ENCODE data around the gene ERLIN1.

ERLIN1 gene

GRCh38 chr10:100109670-100110069 is 76.2 kb downstream of the ERLIN1 start:
- Histone ChIP-seq H3F3A (ENCODE audit: control insufficient read depth, insufficient read depth) (no peaks in the 10 kb centered on the region), H3K9me3 (ENCODE audit: control insufficient read depth, insufficient read depth, low read length) (no peaks in the 10 kb centered on the region), H3K79me2 (ENCODE audit: control insufficient read depth, low read length) (no peaks in the 10 kb centered on the region), H3K4me3 (ENCODE audit: low read length) (peak overlapping the region; percentile 10; the same call in 1 of the 2 replicates), H3K27me3 (ENCODE audit: control insufficient read depth, low read length) (no peaks in the 10 kb centered on the region), H3K4me2 (ENCODE audit: low read length) (0 out of 2 replicates have a peak overlapping the region, but pooled peaks have one; percentile 13), H3K27ac (ENCODE audit: low read depth, low read length) (no peak overlapping the region), H4K20me1 (ENCODE audit: control insufficient read depth, insufficient read depth, low read depth, low read length) (no peaks in the 10 kb centered on the region), H3K4me1 (ENCODE audit: control insufficient read depth, low read length) (no peaks in the 10 kb centered on the region), H3K9me2 (replicated peaks; ENCODE audit: control insufficient read depth, low read length) (no peaks in the 10 kb centered on the region), H3K36me3 (ENCODE audit: control insufficient read depth, low read length) (no peaks in the 10 kb centered on the region)
- TF ChIP-seq EZH2phosphoT487 (IDR thresholded peaks at IDR 0.05; ENCODE audit: borderline replicate concordance, low read length) = no peak
- TF ChIP-seq, protein P1, sequence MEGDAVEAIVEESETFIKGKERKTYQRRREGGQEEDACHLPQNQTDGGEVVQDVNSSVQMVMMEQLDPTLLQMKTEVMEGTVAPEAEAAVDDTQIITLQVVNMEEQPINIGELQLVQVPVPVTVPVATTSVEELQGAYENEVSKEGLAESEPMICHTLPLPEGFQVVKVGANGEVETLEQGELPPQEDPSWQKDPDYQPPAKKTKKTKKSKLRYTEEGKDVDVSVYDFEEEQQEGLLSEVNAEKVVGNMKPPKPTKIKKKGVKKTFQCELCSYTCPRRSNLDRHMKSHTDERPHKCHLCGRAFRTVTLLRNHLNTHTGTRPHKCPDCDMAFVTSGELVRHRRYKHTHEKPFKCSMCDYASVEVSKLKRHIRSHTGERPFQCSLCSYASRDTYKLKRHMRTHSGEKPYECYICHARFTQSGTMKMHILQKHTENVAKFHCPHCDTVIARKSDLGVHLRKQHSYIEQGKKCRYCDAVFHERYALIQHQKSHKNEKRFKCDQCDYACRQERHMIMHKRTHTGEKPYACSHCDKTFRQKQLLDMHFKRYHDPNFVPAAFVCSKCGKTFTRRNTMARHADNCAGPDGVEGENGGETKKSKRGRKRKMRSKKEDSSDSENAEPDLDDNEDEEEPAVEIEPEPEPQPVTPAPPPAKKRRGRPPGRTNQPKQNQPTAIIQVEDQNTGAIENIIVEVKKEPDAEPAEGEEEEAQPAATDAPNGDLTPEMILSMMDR (IDR thresholded peaks at IDR 0.05; ENCODE audit: low read depth, low read length, poor library complexity, severe bottlenecking) = no peak

GRCh38 chr10:100106865-100107264 is 79.0 kb downstream of the ERLIN1 start:
- H3F3A ChIP-seq (ENCODE audit: control insufficient read depth, insufficient read depth) = no peaks in the 10 kb centered on the region
- H3K9me2 ChIP-seq (replicated peaks; ENCODE audit: control insufficient read depth, low read length) = no peaks in the 10 kb centered on the region

GRCh38 chr10:100104300-100104699 is 81.5 kb downstream of the ERLIN1 start:
- H3K27me3 ChIP-seq (ENCODE audit: control insufficient read depth, low read length) = peaks cover 31% of the 10 kb centered on the region
- no peaks in the 10 kb centered on the region for H3K36me3 ChIP-seq (ENCODE audit: control insufficient read depth, low read length)
- no peak overlapping the region for H3K4me3 ChIP-seq (ENCODE audit: low read length)
- no peak overlapping the region for H3K27ac ChIP-seq (ENCODE audit: low read depth, low read length)
- H3K4me1 ChIP-seq (ENCODE audit: control insufficient read depth, low read length) = no peaks in the 10 kb centered on the region
- TF ChIP-seq EZH2phosphoT487 (IDR thresholded peaks at IDR 0.05; ENCODE audit: borderline replicate concordance, low read length) = no peak
- TF ChIP-seq, protein P1 (IDR thresholded peaks at IDR 0.05; ENCODE audit: low read depth, low read length, poor library complexity, severe bottlenecking) = no peak
- H3K9me3 ChIP-seq (ENCODE audit: control insufficient read depth, insufficient read depth, low read length) = no peaks in the 10 kb centered on the region
- no peaks in the 10 kb centered on the region for H4K20me1 ChIP-seq (ENCODE audit: control insufficient read depth, insufficient read depth, low read depth, low read length)
- no peaks in the 10 kb centered on the region for H3K79me2 ChIP-seq (ENCODE audit: control insufficient read depth, low read length)
- H3K9me2 ChIP-seq (replicated peaks; ENCODE audit: control insufficient read depth, low read length) = no peaks in the 10 kb centered on the region
- no peaks in the 10 kb centered on the region for H3F3A ChIP-seq (ENCODE audit: control insufficient read depth, insufficient read depth)
- H3K4me2 ChIP-seq (ENCODE audit: low read length) = no peak overlapping the region

More at GRCh38 chr10:100106865-100107264, 79.0 kb downstream of the ERLIN1 start:
- Histone ChIP-seq H3K27me3 (ENCODE audit: control insufficient read depth, low read length) (peaks cover 9% of the 10 kb centered on the region), H3K4me2 (ENCODE audit: low read length) (no peak overlapping the region), H3K4me1 (ENCODE audit: control insufficient read depth, low read length) (no peaks in the 10 kb centered on the region), H3K79me2 (ENCODE audit: control insufficient read depth, low read length) (no peaks in the 10 kb centered on the region), H3K36me3 (ENCODE audit: control insufficient read depth, low read length) (no peaks in the 10 kb centered on the region), H3K9me3 (ENCODE audit: control insufficient read depth, insufficient read depth, low read length) (no peaks in the 10 kb centered on the region), H4K20me1 (ENCODE audit: control insufficient read depth, insufficient read depth, low read depth, low read length) (no peaks in the 10 kb centered on the region), H3K27ac (ENCODE audit: low read depth, low read length) (no peak overlapping the region), H3K4me3 (ENCODE audit: low read length) (no peak overlapping the region)
- TF ChIP-seq, protein P1 (IDR thresholded peaks at IDR 0.05; ENCODE audit: low read depth, low read length, poor library complexity, severe bottlenecking) = no peak
- TF ChIP-seq EZH2phosphoT487 (IDR thresholded peaks at IDR 0.05; ENCODE audit: borderline replicate concordance, low read length) = no peak
